Ovary (tissue), 9 donors: ENCODE results near the gene SPATA25. TPM values are rescaled to one million over a fixed set of nuclear protein-coding genes. Genes with fewer than 3 reads are reported as not detected.
A peak's percentile ranks its signal among the peaks of the same experiment; 100 is the strongest.

Experiments used
- DNase-seq, 5 donors: peaks; one replicate each; pipeline ENCODE4 v3.0.0-alpha.2; 2019 to 2020
- H3K27ac ChIP-seq, 2 donors: fragments of 200-600 bp; one replicate each; pipeline versions ENCODE4 v1.5.1 to v1.8.0; 2019 to 2022
- H3K27me3 ChIP-seq: fragments of 200-600 bp; one replicate; pipeline ENCODE4 v1.8.0; 2022
- H3K36me3 ChIP-seq: fragments of 200-600 bp; sonication (generic); one replicate; pipeline ENCODE4 v1.5.1; 2019
- H3K4me1 ChIP-seq: one replicate; pipeline ENCODE4 v1.8.1; 2013; ENCODE audit warnings: mild to moderate bottlenecking, moderate library complexity; ENCODE audit not compliant: insufficient read depth
- H3K4me3 ChIP-seq: fragments of 200-600 bp; sonication (generic); one replicate; pipeline ENCODE4 v1.5.1; 2017
- H3K9me3 ChIP-seq, 2 donors: fragments of 200-600 bp in 1 of 2; sonication (generic) in 1 of 2; one replicate each; pipeline versions ENCODE4 v1.5.1 to v1.8.1; 2013 to 2019; ENCODE audit warnings: mild to moderate bottlenecking in 1 of 2, moderate library complexity in 1 of 2
- CTCF ChIP-seq, 3 donors: fragments of 450-650 bp in 2 of 3; fragments of 200-600 bp in 1 of 3; IDR thresholded peaks; one replicate each; pipeline versions ENCODE4 v1.5.1 to v1.8.0; 2016 to 2022; ENCODE audit warnings: antibody characterized with exemption in 3 of 3, mild to moderate bottlenecking in 1 of 3
- EP300 ChIP-seq: sonication (generic); formaldehyde crosslinking; IDR thresholded peaks from one replicate; pipeline ENCODE4 v1.6.1; 2017; ENCODE audit warnings: antibody characterized with exemption
- POLR2A ChIP-seq: fragments of 450-650 bp; IDR thresholded peaks from one replicate; pipeline ENCODE4 v1.6.1; 2017; ENCODE audit warnings: antibody characterized with exemption, mild to moderate bottlenecking, moderate library complexity
- WGBS, 3 donors: extraction: QIAGEN DNeasy Blood & Tissue Kit in 1 of 3; methylation state at CpG; one replicate each; pipeline versions ENCODE4 v1.1.5 to v1.1.7; 2013 to 2017; 5-methylcytosine and 5-hydroxymethylcytosine counted together
- intact Hi-C, 4 donors: fragments of 100-400 bp; cut with DNase I; formaldehyde crosslinking; loops; one replicate each; pipeline versions ENCODE4 v1.11.0 to v1.15.1; 2022 to 2023
- polyA plus RNA-seq, 2 donors: library from polyadenylated mRNA; stranded (reverse); fragments of 200-250 nt in 1 of 2; fragments of 350-450 nt in 1 of 2; fragmentation: Illumina TruSeq in 1 of 2; extraction: RNeasy Lipid Tissue Mini Kit (QIAGEN cat#74804) in 1 of 2; gene quantifications; one replicate each; pipeline ENCODE4 v1.2.3, GENCODE V29; 2013 to 2014
- total RNA-seq, 7 donors: library from RNA; depleted of rRNA in 2 of 7; stranded (reverse); fragments of >200 nt in 2 of 7; fragmentation: NEBNext Ultra II Directional in 3 of 7; extraction: Animal tissue kit (Norgen Biotek cat#: 25700) in 3 of 7; gene quantifications; one replicate each; pipeline versions ENCODE4 v1.1.0 to v1.2.4, GENCODE V29; 2016 to 2023
- donor health status: DM: no; HTN: no; CAD: no; lungs with moderate emphysema.
- donor health status: DM: no; HTN: no; CAD: no.
- donor health status: Bipolar disorder and iron deficiency.
- donor health status: DM: yes; HTN: yes; CAD: no.
- donor health status: DM: no; HTN: no; CAD: no.
- donor health status: DM: yes; HTN: yes; CAD: no.

SPATA25 gene
- total and polyA plus RNA-seq, 9 donors, result 4.2 to 7.5 (median 5.7) TPM; not detected in 1

- TF ChIP-seq EP300, result no peak
- no peak for TF ChIP-seq CTCF (IDR thresholded peaks at IDR 0.05)
- TF ChIP-seq POLR2A, result no peak
- 92 to 98% (median 97%) methylated on average over 2 of the region's 2 CpGs for WGBS, 3 donors
- Histone ChIP-seq H3K27ac (no peak overlapping the region), H3K4me1 (peaks cover 2% of the 10 kb centered on the region), H3K36me3 (no peaks in the 10 kb centered on the region), H3K4me3 (no peak overlapping the region), H3K9me3 (no peaks in the 10 kb centered on the region), H3K27me3 (no peaks in the 10 kb centered on the region)
- DNase-seq, result peak in 1 of 5 donors; percentile 3
- intact Hi-C loops, result no loop called here
Observed at GRCh38 chr20:45850238-45850637, 37.2 kb downstream of the SPATA25 start.

GRCh38 chr20:45848969-45849582 lies 38.3 kb downstream of the SPATA25 start:
- H3K4me3 ChIP-seq, result no peak overlapping the region
- DNase-seq, result peak in 1 of 5 donors; percentile 7
- no peak for TF ChIP-seq EP300
- no peaks in the 10 kb centered on the region for H3K27me3 ChIP-seq
- no peaks in the 10 kb centered on the region for H3K9me3 ChIP-seq
- no peak overlapping the region for H3K27ac ChIP-seq
- intact Hi-C loops, result no loop called here
- peaks cover 2% of the 10 kb centered on the region for H3K4me1 ChIP-seq
- no peaks in the 10 kb centered on the region for H3K36me3 ChIP-seq
- 88 to 94% (median 89%) methylated on average over 8 of the region's 8 CpGs for WGBS, 3 donors

GRCh38 chr20:45848421-45848820 lies 39.0 kb downstream of the SPATA25 start:
- Histone ChIP-seq H3K27ac (no peak overlapping the region), H3K36me3 (no peaks in the 10 kb centered on the region), H3K9me3 (no peaks in the 10 kb centered on the region), H3K4me3 (no peak overlapping the region), H3K27me3 (no peaks in the 10 kb centered on the region), H3K4me1 (peaks cover 2% of the 10 kb centered on the region)
- peak in 1 of 5 donors; percentile 14 for DNase-seq
- intact Hi-C loops, result no loop called here
- TF ChIP-seq POLR2A, result no peak
- TF ChIP-seq CTCF (IDR thresholded peaks at IDR 0.05), result no peak
- no peak for TF ChIP-seq EP300
- WGBS, 3 donors, result 91 to 93% (median 92%) methylated on average over 8 of the region's 8 CpGs

- Histone ChIP-seq H3K36me3 (no peaks in the 10 kb centered on the region), H3K4me3 (no peak overlapping the region), H3K9me3 (no peaks in the 10 kb centered on the region), H3K27ac (no peak overlapping the region), H3K27me3 (no peaks in the 10 kb centered on the region), H3K4me1 (peaks cover 6% of the 10 kb centered on the region)
- no peak for DNase-seq
- no peak for TF ChIP-seq CTCF (IDR thresholded peaks at IDR 0.05)
- no peak for TF ChIP-seq POLR2A
- no peak for TF ChIP-seq EP300
- intact Hi-C loops, result no loop called here
Observed at GRCh38 chr20:45845452-45845851, 42.0 kb downstream of the SPATA25 start.

GRCh38 chr20:45843506-45843905 lies 43.9 kb downstream of the SPATA25 start:
- intact Hi-C loops, result loop anchor here in 1 of 4 donors (5.0 kb wide), 1 partner anchor 44 kb away; the partner anchor contains the start of gene SPATA25
- WGBS, 3 donors, result 89 to 91% (median 90%) methylated on average over 14 of the region's 14 CpGs
- no peak overlapping the region for H3K4me3 ChIP-seq
- TF ChIP-seq CTCF (IDR thresholded peaks at IDR 0.05) (no peak), POLR2A (no peak), EP300 (no peak)
- no peaks in the 10 kb centered on the region for H3K9me3 ChIP-seq
- H3K27ac ChIP-seq, result no peak overlapping the region
- H3K36me3 ChIP-seq, result no peaks in the 10 kb centered on the region
- no peak for DNase-seq
- no peaks in the 10 kb centered on the region for H3K27me3 ChIP-seq
- peaks cover 6% of the 10 kb centered on the region for H3K4me1 ChIP-seq
